ENCODE data around the gene HSD3B7.

GRCh38 chr16:30986129-30986991 lies 1.4 kb downstream of the HSD3B7 start:
- TF ChIP-seq POLR2A (IDR thresholded peaks at IDR 0.05) (no peak), CTCF (IDR thresholded peaks at IDR 0.05) (no peak)

All from gastroesophageal sphincter (tissue), 3 donors.